HepG2 (cell line): ENCODE measurements around the gene ADGRG1. TPM values are rescaled to one million over a fixed set of nuclear protein-coding genes. Genes with fewer than 3 reads are reported as not detected.

Experiments used
- ATAC-seq: fragments of 200-7000 bp; cut with Tn5 transposase; 3 replicates; pipeline ENCODE4 v1.9.1; 2020; ENCODE audit warnings: mild to moderate bottlenecking, moderate library complexity
- BruUV-seq: library from RNA; stranded (reverse); fragments of 400-500 nt; replicated peaks from 2 replicates; lab custom pipeline; 2021; lab: Mats Ljungman, UMichigan
- CTCF ChIA-PET: fragments of 300-600 bp; formaldehyde crosslinking; extraction: SDS; loops from one replicate; lab custom pipeline; 2021; ENCODE audit warnings: low total read pairs, inconsistent platforms, low intra/inter-chr PET ratio; lab: Yijun Ruan, JAX
- POLR2A ChIA-PET: fragments of 350-600 bp; sonication (Branson Sonifier 250); formaldehyde crosslinking; loops from one replicate; lab custom pipeline; 2020; ENCODE audit warnings: antibody characterized with exemption, inconsistent platforms; lab: Yijun Ruan, JAX
- DNase-seq: peaks from one replicate; pipeline ENCODE4 v3.0.0-alpha.2; 2015; ENCODE audit warnings: low spot score
- FAIRE-seq: peaks from 3 replicates; lab custom pipeline; 2011; peaks lifted over from hg19 to GRCh38; lab: Jason Lieb, UNC
- H2AFZ ChIP-seq: one replicate; pipeline ENCODE4 v1.6.1; 2011; ENCODE audit warnings: low read length, inconsistent platforms
- H3K27ac ChIP-seq: fragments of 300-600 bp; 3 replicates; pipeline ENCODE4 v1.8.0; 2011; ENCODE audit warnings: mixed run types, mild to moderate bottlenecking, mixed read lengths, low read length, inconsistent platforms; ENCODE audit not compliant: insufficient read depth; ENCODE audit errors: extremely low read length
- H3K27me3 ChIP-seq, 2 experiments: fragments of 200-600 bp in 1 of 2; 2 replicates in 1 of 2; 3 replicates in 1 of 2; pipeline versions ENCODE4 v1.6.0 to v1.8.0; 2011; ENCODE audit warnings: low read length in 2 of 2, mild to moderate bottlenecking in 2 of 2, moderate library complexity in 2 of 2, inconsistent platforms in 1 of 2; ENCODE audit not compliant: insufficient read depth in 2 of 2, control insufficient read depth in 1 of 2
- H3K36me3 ChIP-seq, 2 experiments: fragments of 200-600 bp in 1 of 2; replicated peaks in 1 of 2; 2 replicates in 1 of 2; 3 replicates in 1 of 2; pipeline versions ENCODE4 v1.5.1 to v1.8.0; 2011; ENCODE audit warnings: low read length in 2 of 2, inconsistent platforms in 1 of 2; ENCODE audit not compliant: insufficient read depth in 2 of 2, control insufficient read depth in 1 of 2
- H3K4me1 ChIP-seq: 2 replicates; pipeline ENCODE4 v1.5.1; 2012; ENCODE audit warnings: low read length, inconsistent platforms; ENCODE audit not compliant: insufficient read depth
- H3K4me2 ChIP-seq: 2 replicates; pipeline ENCODE4 v1.6.0; 2011; ENCODE audit warnings: low read depth, low read length, inconsistent platforms
- H3K4me3 ChIP-seq, 3 experiments: fragments of 200-600 bp in 1 of 3; sonication (generic), shearing (Covaris generic) in 1 of 3; replicated peaks in 1 of 3; 2 replicates each; pipeline ENCODE4 v1.5.1; 2011 to 2016; ENCODE audit warnings: low read length in 3 of 3, inconsistent platforms in 2 of 3, low read depth in 2 of 3, mild to moderate bottlenecking in 2 of 3, control low read depth in 1 of 3, mixed read lengths in 1 of 3; ENCODE audit not compliant: insufficient read depth in 1 of 3
- H3K79me2 ChIP-seq: one replicate; pipeline ENCODE4 v1.6.1; 2011; ENCODE audit warnings: low read length, inconsistent platforms; ENCODE audit not compliant: insufficient read depth
- H3K9ac ChIP-seq: 2 replicates; pipeline ENCODE4 v1.6.0; 2011; ENCODE audit warnings: mild to moderate bottlenecking, low read depth, low read length, inconsistent platforms; ENCODE audit not compliant: insufficient read depth
- H3K9me3 ChIP-seq: 2 replicates; pipeline ENCODE4 v1.5.1; 2012; ENCODE audit warnings: mild to moderate bottlenecking, low read length
- H4K20me1 ChIP-seq: 2 replicates; pipeline ENCODE4 v1.6.0; 2011; ENCODE audit warnings: inconsistent platforms, mild to moderate bottlenecking, low read length, moderate library complexity; ENCODE audit not compliant: insufficient read depth
- ARNTL ChIP-seq: sonication (generic); formaldehyde crosslinking; IDR thresholded peaks from 2 replicates; pipeline ENCODE4 v1.4.0; 2020; ENCODE audit warnings: mild to moderate bottlenecking, missing genetic modification reagents
- BCL6 ChIP-seq: IDR thresholded peaks from 2 replicates; pipeline ENCODE4 v1.6.1; 2016; ENCODE audit warnings: missing genetic modification reagents, missing compliant biosample characterization
- MLLT10 ChIP-seq: sonication (generic); formaldehyde crosslinking; IDR thresholded peaks from 2 replicates; pipeline ENCODE4 v1.4.0; 2020; ENCODE audit warnings: missing genetic modification reagents
- RAD51 ChIP-seq: fragments of 450-650 bp; IDR thresholded peaks from 2 replicates; pipeline ENCODE4 v1.6.1; 2016; ENCODE audit warnings: borderline replicate concordance
- ZNF101 ChIP-seq: sonication (generic); formaldehyde crosslinking; IDR thresholded peaks from 2 replicates; pipeline ENCODE4 v1.4.0; 2020; ENCODE audit warnings: mild to moderate bottlenecking, low read depth, missing genetic modification reagents, borderline replicate concordance
- ZNF646 ChIP-seq: sonication (generic); formaldehyde crosslinking; IDR thresholded peaks from 2 replicates; pipeline ENCODE4 v1.9.0; 2021; ENCODE audit warnings: mild to moderate bottlenecking, missing genetic modification reagents
- WGBS: methylation state at CpG from one replicate; pipeline ENCODE4 v1.1.6; 2017; ENCODE audit warnings: low lambda C conversion rate; 5-methylcytosine and 5-hydroxymethylcytosine counted together
- in situ Hi-C: cut with HindIII; loops from 2 replicates; pipeline ENCODE4 v1.10.0; 2017; ENCODE audit warnings: low pct_unique_long_range_greater_than_20kb; ENCODE audit not compliant: extremely low pct_ligation_motif_present
- intact Hi-C: fragments of 100-400 bp; cut with micrococcal nuclease; formaldehyde crosslinking; loops from one replicate; pipeline ENCODE4 v1.10.0; 2022; ENCODE audit not compliant: unreplicated experiment
- polyA plus RNA-seq, 8 experiments: library from polyadenylated mRNA; depleted of rRNA in 3 of 8; stranded (reverse) in 7 of 8; unstranded in 1 of 8; fragments of >200 nt; fragmentation: Illumina TruSeq in 4 of 8; extraction: Trizol in 4 of 8; gene quantifications; 2 replicates each; pipeline versions ENCODE4 v1.2.1 to v1.2.3, GENCODE V29; 2011 to 2016; ENCODE audit warnings: low read depth in 4 of 8, missing spikeins in 1 of 8, mixed read lengths in 1 of 8; ENCODE audit not compliant: insufficient read depth in 1 of 8
- total RNA-seq, 5 experiments: library from RNA; depleted of rRNA; stranded (reverse); fragments of >200 nt; fragmentation: Illumina TruSeq; extraction: Trizol; gene quantifications; 2 replicates each; pipeline ENCODE4 v1.2.3, GENCODE V29; 2016; ENCODE audit warnings: low read depth in 1 of 5
- TF ChIP-seq, protein P1 (sequence below): sonication (generic); formaldehyde crosslinking; IDR thresholded peaks from 2 replicates; pipeline ENCODE4 v1.8.1; 2022; ENCODE audit warnings: mild to moderate bottlenecking, missing genetic modification reagents

Gene ADGRG1
- total and polyA plus RNA-seq, 2 of the 13 experiments (the other 11 are each of a cell fraction or from before 2014, with no cell fraction given) = 2.7 to 5.9 TPM

DNA sequence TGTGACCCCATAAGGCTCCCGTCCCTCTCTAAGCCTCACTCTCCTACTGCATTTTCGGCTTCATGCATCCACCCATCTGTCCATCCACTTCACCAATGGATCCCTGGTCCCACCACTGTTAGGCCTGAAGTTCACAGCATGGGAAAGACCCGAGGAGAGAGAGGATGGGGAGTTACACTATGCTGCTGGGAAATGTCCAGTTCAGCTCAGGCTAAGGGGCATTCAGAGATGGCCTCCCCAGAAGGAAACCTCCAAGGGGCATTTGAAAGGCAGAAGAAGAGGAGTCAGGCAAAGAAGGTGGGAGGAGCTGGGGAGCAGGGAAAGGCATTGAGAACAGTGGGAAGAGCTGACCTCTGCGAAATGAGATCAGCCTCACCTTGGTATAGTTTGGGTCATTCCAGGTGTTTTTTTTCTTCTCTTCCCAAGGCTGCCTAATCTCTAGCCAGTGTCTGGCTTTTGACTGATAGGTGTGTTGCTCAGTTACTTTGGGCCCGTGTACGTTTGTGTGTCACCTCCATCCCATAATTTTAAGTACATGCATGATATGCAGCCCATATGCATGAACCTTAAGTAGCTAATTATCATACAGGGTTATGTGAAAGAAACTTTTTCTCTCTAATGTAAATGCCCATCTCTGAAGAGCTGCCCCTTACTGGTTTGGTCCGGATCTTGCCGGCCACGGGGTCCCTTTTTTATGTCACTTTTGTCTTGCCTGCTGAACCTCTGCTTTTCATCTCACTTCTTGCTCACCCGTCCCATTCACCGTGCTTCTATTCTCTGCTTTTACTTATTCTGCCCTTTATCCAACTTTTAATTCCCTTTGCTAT lies 54.6 kb downstream of the ADGRG1 start:
- Histone ChIP-seq H3K4me1 (peaks cover 37% of the 10 kb centered on the region), H3K36me3 (no peaks in the 10 kb centered on the region), H3K27ac (no peak overlapping the region), H3K27me3 (no peaks in the 10 kb centered on the region), H3K9ac (no peak overlapping the region), H4K20me1 (no peaks in the 10 kb centered on the region), H3K9me3 (no peaks in the 10 kb centered on the region), H3K79me2 (no peaks in the 10 kb centered on the region), H3K4me3 (no peak overlapping the region), H2AFZ (no peak overlapping the region), H3K4me2 (no peak overlapping the region)
- ATAC-seq (no peak), DNase-seq (no peak), FAIRE-seq (no peak)
- intact Hi-C loops (no loop called here), in situ Hi-C loops (no loop called here)
- POLR2A ChIA-PET = interaction anchor here (0.7 to 1.9 kb wide), 2 partner anchors 15 to 161 kb away, joined by 3 to 8 read pairs; partner anchors contain the start of gene ADGRG3
- WGBS = 79% methylated on average over 11 of the region's 11 CpGs
- TF ChIP-seq, protein P1, sequence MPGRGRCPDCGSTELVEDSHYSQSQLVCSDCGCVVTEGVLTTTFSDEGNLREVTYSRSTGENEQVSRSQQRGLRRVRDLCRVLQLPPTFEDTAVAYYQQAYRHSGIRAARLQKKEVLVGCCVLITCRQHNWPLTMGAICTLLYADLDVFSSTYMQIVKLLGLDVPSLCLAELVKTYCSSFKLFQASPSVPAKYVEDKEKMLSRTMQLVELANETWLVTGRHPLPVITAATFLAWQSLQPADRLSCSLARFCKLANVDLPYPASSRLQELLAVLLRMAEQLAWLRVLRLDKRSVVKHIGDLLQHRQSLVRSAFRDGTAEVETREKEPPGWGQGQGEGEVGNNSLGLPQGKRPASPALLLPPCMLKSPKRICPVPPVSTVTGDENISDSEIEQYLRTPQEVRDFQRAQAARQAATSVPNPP (CRISPR knock-in tag) = no peak
- no peak for TF ChIP-seq BCL6 (CRISPR knock-in tag)
- no TSS peak for BruUV-seq
- CTCF ChIA-PET = no interaction called here

- Histone ChIP-seq H3K9me3 (no peaks in the 10 kb centered on the region), H3K27ac (no peak overlapping the region), H3K36me3 (no peaks in the 10 kb centered on the region), H3K9ac (no peak overlapping the region), H2AFZ (no peak overlapping the region), H3K79me2 (no peaks in the 10 kb centered on the region), H3K4me1 (peaks cover 37% of the 10 kb centered on the region), H3K4me2 (no peak overlapping the region), H3K27me3 (no peaks in the 10 kb centered on the region), H3K4me3 (no peak overlapping the region), H4K20me1 (no peaks in the 10 kb centered on the region)
- ChIA-PET CTCF (no interaction called here), POLR2A (interaction anchor here (0.7 to 1.5 kb wide), 3 partner anchors 10 to 160 kb away, joined by 3 to 6 read pairs (median 3); partner anchors contain the start of gene DRC7)
- intact Hi-C loops = no loop called here
- DNase-seq (no peak), ATAC-seq (no peak), FAIRE-seq (no peak)
- no TSS peak for BruUV-seq
- in situ Hi-C loops = no loop called here
- WGBS = 76% methylated on average over 17 of the region's 18 CpGs
- TF ChIP-seq ZNF646 (CRISPR knock-in tag) (no peak), MLLT10 (CRISPR knock-in tag) (no peak), RAD51 (no peak), ARNTL (CRISPR knock-in tag) (no peak), ZNF101 (CRISPR knock-in tag) (no peak)
Observed at GRCh38 chr16:57683636-57684545, 55.5 kb downstream of the ADGRG1 start.
